ENCODE measurements around the gene B4GALT3. TPM values are rescaled to one million over a fixed set of nuclear protein-coding genes. Genes with fewer than 3 reads are reported as not detected.
A peak's percentile ranks its signal among the peaks of the same experiment; 100 is the strongest.

The B4GALT3 gene
- total and polyA plus RNA-seq, 3 donors from 2014 or later = 46.3 to 62.2 (median 56.2) TPM

DNA sequence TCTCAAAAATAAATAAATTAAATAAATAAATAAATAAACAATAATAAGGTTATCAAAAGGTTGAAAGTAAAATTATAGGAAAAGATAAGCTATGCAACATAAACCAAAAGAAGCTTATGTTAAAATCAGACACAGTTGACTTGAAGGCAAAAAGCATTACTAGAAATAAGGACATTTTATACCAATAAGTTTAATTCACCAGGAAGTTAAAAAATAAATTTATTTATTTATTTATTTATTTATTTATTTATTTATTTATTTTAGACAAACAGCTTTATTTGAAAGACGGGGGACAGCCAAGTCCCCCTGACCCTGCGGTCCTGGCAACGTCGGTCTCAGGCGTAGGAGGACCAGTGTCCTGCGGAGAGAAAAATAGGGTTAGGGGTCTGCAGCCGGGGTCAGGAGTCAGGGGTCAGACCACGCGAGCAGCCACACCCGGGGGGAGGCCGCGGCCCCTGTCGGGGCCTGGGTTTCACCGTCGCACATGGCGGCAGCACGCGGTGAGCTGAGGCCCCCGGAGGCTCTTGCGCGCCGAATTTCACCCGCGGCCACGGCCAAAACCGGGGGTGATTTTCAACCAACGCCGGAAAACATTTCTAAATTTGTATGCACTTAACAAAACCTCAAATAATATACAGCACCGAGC is 36.4 kb downstream of the B4GALT3 start:
- intact Hi-C loops (cut with DNase I; ENCODE audit: low total_unique reads) = no loop called here
- 73 to 76% methylated on average over 29 of the region's 29 CpGs for WGBS, 2 donors

GRCh38 chr1:161139766-161140165 is 37.5 kb downstream of the B4GALT3 start:
- Histone ChIP-seq H3K4me1 (peaks cover 10% of the 10 kb centered on the region), H3K27ac (no peak overlapping the region), H3K9me3 (no peaks in the 10 kb centered on the region), H3K36me3 (ENCODE audit: low read depth, missing control alignments) (no peaks in the 10 kb centered on the region), H3K4me3 (no peak overlapping the region), H3K27me3 (no peaks in the 10 kb centered on the region)
- TF ChIP-seq POLR2A (IDR thresholded peaks at IDR 0.05) = no peak
- peak; percentile 20 to 41 (median 30) for TF ChIP-seq CTCF (IDR thresholded peaks at IDR 0.05)
- peak; percentile 65 for DNase-seq
- 40 to 42% methylated on average over 1 of the region's 1 CpG for WGBS, 2 donors
- intact Hi-C loops (cut with DNase I; ENCODE audit: low total_unique reads) = no loop called here

More for the DNA sequence above, 36.4 kb downstream of the B4GALT3 start:
- Histone ChIP-seq H3K9me3 (no peaks in the 10 kb centered on the region), H3K36me3 (ENCODE audit: low read depth, missing control alignments) (no peaks in the 10 kb centered on the region), H3K27me3 (no peaks in the 10 kb centered on the region), H3K4me3 (no peak overlapping the region), H3K27ac (no peak overlapping the region), H3K4me1 (peaks cover 10% of the 10 kb centered on the region)
- DNase-seq = no peak
- no peak for TF ChIP-seq CTCF (IDR thresholded peaks at IDR 0.05)
- TF ChIP-seq POLR2A (IDR thresholded peaks at IDR 0.05) = no peak

DNA sequence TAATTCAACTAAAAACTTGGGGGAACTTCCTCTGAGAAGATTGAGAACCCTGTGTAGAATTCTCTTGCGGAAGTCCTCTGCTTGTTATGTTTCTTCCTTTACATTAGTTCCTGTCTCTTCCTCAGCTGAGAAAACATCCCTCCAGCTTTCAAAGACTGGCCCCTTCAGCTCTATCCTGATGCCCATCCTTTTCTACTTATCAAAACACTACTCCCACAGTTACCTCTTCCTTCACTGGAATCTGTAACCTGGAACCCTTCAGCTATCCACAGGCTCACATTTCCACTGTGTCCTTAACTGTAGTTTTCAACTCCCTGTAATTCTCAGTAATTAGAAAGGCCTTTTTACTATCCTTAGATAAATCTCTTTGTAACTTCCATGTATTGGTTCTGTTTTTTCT is 38.9 kb downstream of the B4GALT3 start:
- intact Hi-C loops (cut with DNase I; ENCODE audit: low total_unique reads) = no loop called here

GRCh38 chr1:161137881-161138280 is 39.4 kb downstream of the B4GALT3 start:
- DNase-seq = no peak
- peaks cover 20% of the 10 kb centered on the region for H3K4me1 ChIP-seq
- no peaks in the 10 kb centered on the region for H3K9me3 ChIP-seq
- WGBS, 2 donors = 57 to 65% methylated on average over 3 of the region's 3 CpGs
- no peaks in the 10 kb centered on the region for H3K36me3 ChIP-seq (ENCODE audit: low read depth, missing control alignments)
- H3K27me3 ChIP-seq = no peaks in the 10 kb centered on the region
- H3K27ac ChIP-seq = peak overlapping the region in 1 of 2 donors; percentile 28
- no peak overlapping the region for H3K4me3 ChIP-seq
- no peak for TF ChIP-seq CTCF (IDR thresholded peaks at IDR 0.05)
- no peak for TF ChIP-seq POLR2A (IDR thresholded peaks at IDR 0.05)
- intact Hi-C loops (cut with DNase I; ENCODE audit: low total_unique reads) = no loop called here

More for the DNA sequence above, 38.9 kb downstream of the B4GALT3 start:
- no peaks in the 10 kb centered on the region for H3K9me3 ChIP-seq
- no peaks in the 10 kb centered on the region for H3K36me3 ChIP-seq (ENCODE audit: low read depth, missing control alignments)
- H3K4me1 ChIP-seq = peaks cover 20% of the 10 kb centered on the region
- peak overlapping the region in 1 of 2 donors; percentile 28 for H3K27ac ChIP-seq
- 61 to 72% methylated on average over 1 of the region's 1 CpG for WGBS, 2 donors
- TF ChIP-seq CTCF (IDR thresholded peaks at IDR 0.05) = no peak
- TF ChIP-seq POLR2A (IDR thresholded peaks at IDR 0.05) = no peak
- no peaks in the 10 kb centered on the region for H3K27me3 ChIP-seq
- DNase-seq = no peak
- no peak overlapping the region for H3K4me3 ChIP-seq

- H3K4me1 ChIP-seq = peaks cover 24% of the 10 kb centered on the region
Measured at GRCh38 chr1:161133220-161133740, 44.0 kb downstream of the B4GALT3 start.

More at GRCh38 chr1:161133220-161133740, 44.0 kb downstream of the B4GALT3 start:
- Histone ChIP-seq H3K36me3 (ENCODE audit: low read depth, missing control alignments) (no peaks in the 10 kb centered on the region), H3K27me3 (no peaks in the 10 kb centered on the region), H3K27ac (peak overlapping the region; percentile 88 to 98), H3K9me3 (no peaks in the 10 kb centered on the region), H3K4me3 (peak overlapping the region; percentile 85 to 89)
- TF ChIP-seq CTCF (IDR thresholded peaks at IDR 0.05) (no peak), POLR2A (IDR thresholded peaks at IDR 0.05) (no peak)
- intact Hi-C loops (cut with DNase I; ENCODE audit: low total_unique reads) = no loop called here
- 3 to 4% methylated on average over 11 of the region's 11 CpGs for WGBS, 2 donors
- no peak for DNase-seq
